LNCAP (cell line): ENCODE measurements around the gene SLC25A51.

Source experiments
- CTCF ChIP-seq: fragments of 450-650 bp; IDR thresholded peaks from 2 replicates; pipeline ENCODE4 v1.5.1; 2017; ENCODE audit warnings: mild to moderate bottlenecking

SLC25A51 gene

GRCh38 chr9:37942621-37943344, 38.9 kb upstream of the SLC25A51 start:
- no peak for TF ChIP-seq CTCF

- no peak for TF ChIP-seq CTCF
Observed at GRCh38 chr9:37941253-37941652, 37.3 kb upstream of the SLC25A51 start.

GRCh38 chr9:37939575-37940095, 35.7 kb upstream of the SLC25A51 start:
- no peak for TF ChIP-seq CTCF

- no peak for TF ChIP-seq CTCF
Observed at GRCh38 chr9:37938121-37938891, 34.4 kb upstream of the SLC25A51 start.

GRCh38 chr9:37937366-37937765, 33.4 kb upstream of the SLC25A51 start:
- no peak for TF ChIP-seq CTCF

- TF ChIP-seq CTCF: no peak
Observed at GRCh38 chr9:37936965-37937364, 33.0 kb upstream of the SLC25A51 start.

- no peak for TF ChIP-seq CTCF
Observed at GRCh38 chr9:37936376-37936775, 32.4 kb upstream of the SLC25A51 start.
